GM12864 (cell line): ENCODE measurements around the gene KCNC3.
A peak's percentile ranks its signal among the peaks of the same experiment; 100 is the strongest.

Experiments used
- DNase-seq: peaks from one replicate; pipeline ENCODE4 v3.0.0-alpha.2; 2011; ENCODE audit warnings: low read depth
- H3K4me3 ChIP-seq: 2 replicates; pipeline ENCODE4 v1.5.1; 2011; ENCODE audit warnings: mild to moderate bottlenecking, low read depth, low read length, control low read depth
- CTCF ChIP-seq: IDR thresholded peaks from 2 replicates; pipeline ENCODE4 v1.5.1; 2011; ENCODE audit warnings: low read depth, mild to moderate bottlenecking, moderate library complexity, low read length, control low read depth, inconsistent platforms; ENCODE audit errors: missing control alignments

Gene KCNC3

GRCh38 chr19:50329146-50329925 is at the start of gene KCNC3:
KCNC3 (minus strand) TSS chr19:50329377; CDS start chr19:50329082, 295 bp downstream.
- peak; percentile 99 for DNase-seq
- no peak for TF ChIP-seq CTCF
- H3K4me3 ChIP-seq, result peak within 1 kb of the TSS; percentile 70

- no peak overlapping the region for H3K4me3 ChIP-seq
- TF ChIP-seq CTCF, result no peak
- DNase-seq, result no peak
These were observed 49.7 kb upstream of the KCNC3 start for GRCh38 chr19:50378863-50379236.

GRCh38 chr19:50378169-50378862 is 49.1 kb upstream of the KCNC3 start:
- no peak overlapping the region for H3K4me3 ChIP-seq
- DNase-seq, result no peak
- TF ChIP-seq CTCF, result no peak

- no peak overlapping the region for H3K4me3 ChIP-seq
- no peak for TF ChIP-seq CTCF
- DNase-seq, result no peak
These were observed 48.3 kb upstream of the KCNC3 start for GRCh38 chr19:50377517-50377916.

- no peak for TF ChIP-seq CTCF
- no peak overlapping the region; the same call in 1 of the 2 replicates for H3K4me3 ChIP-seq
- no peak for DNase-seq
These were observed 47.9 kb upstream of the KCNC3 start for GRCh38 chr19:50377051-50377461.

GRCh38 chr19:50376166-50377050 is 47.2 kb upstream of the KCNC3 start, which contains the start of gene NR1H2:
NR1H2 (plus strand) TSS chr19:50376457; CDS start chr19:50377606, 1,149 bp downstream.
- no peak for TF ChIP-seq CTCF
- H3K4me3 ChIP-seq, result peak within 1 kb of the TSS; percentile 99
- peak; percentile 97 for DNase-seq
